Aorta (tissue), 5 donors: ENCODE data around the gene ALG3. TPM values are rescaled to one million over a fixed set of nuclear protein-coding genes. Genes with fewer than 3 reads are reported as not detected.
"Not testable (repeated sequence)": the region's sequence is repeated elsewhere in the genome, so short reads cannot be mapped to it uniquely, and the experiment has no call there.

Source experiments
- ATAC-seq: fragments of 200-7000 bp; cut with Tn5 transposase; one replicate; pipeline ENCODE4 v1.9.1; 2022; ENCODE audit warnings: moderate library complexity; ENCODE audit not compliant: low FRiP score
- DNase-seq, 2 donors: peaks; one replicate each; pipeline ENCODE4 v3.0.0-alpha.2; 2020
- H3K27ac ChIP-seq, 2 donors: one replicate each; pipeline ENCODE4 v1.5.1; 2013; ENCODE audit warnings: low read length in 2 of 2, mild to moderate bottlenecking in 2 of 2, moderate library complexity in 2 of 2, control low read depth in 1 of 2, inconsistent platforms in 1 of 2, low read depth in 1 of 2
- H3K27me3 ChIP-seq, 2 donors: one replicate each; pipeline ENCODE4 v1.6.1; 2013; ENCODE audit warnings: control low read depth in 1 of 2, low read length in 1 of 2, mild to moderate bottlenecking in 1 of 2, moderate library complexity in 1 of 2; ENCODE audit not compliant: insufficient read depth in 2 of 2, control insufficient read depth in 1 of 2
- H3K36me3 ChIP-seq, 2 donors: one replicate each; pipeline ENCODE4 v1.6.1; 2013; ENCODE audit warnings: control low read depth in 1 of 2, low read length in 1 of 2, mild to moderate bottlenecking in 1 of 2; ENCODE audit not compliant: insufficient read depth in 2 of 2, control insufficient read depth in 1 of 2
- H3K4me1 ChIP-seq, 2 donors: one replicate each; pipeline ENCODE4 v1.6.1; 2013; ENCODE audit warnings: low read length in 2 of 2, control low read depth in 1 of 2, mild to moderate bottlenecking in 1 of 2, moderate library complexity in 1 of 2; ENCODE audit not compliant: insufficient read depth in 2 of 2, control insufficient read depth in 1 of 2
- H3K4me3 ChIP-seq, 2 donors: one replicate each; pipeline ENCODE4 v1.5.1; 2013; ENCODE audit warnings: low read length in 2 of 2, control low read depth in 1 of 2, mild to moderate bottlenecking in 1 of 2
- H3K9me3 ChIP-seq: one replicate; pipeline ENCODE4 v1.6.1; 2013; ENCODE audit warnings: mild to moderate bottlenecking, low read length; ENCODE audit not compliant: control insufficient read depth
- WGBS, 2 donors: extraction: QIAGEN DNeasy Blood & Tissue Kit; methylation state at CpG; one replicate each; pipeline ENCODE4 v1.1.7; 2013; 5-methylcytosine and 5-hydroxymethylcytosine counted together
- intact Hi-C, 2 donors: fragments of 100-400 bp; cut with DNase I; formaldehyde crosslinking; loops; one replicate each; pipeline versions ENCODE4 v1.14.2 to v1.15.0; 2022
- polyA plus RNA-seq, 2 donors: library from polyadenylated mRNA; stranded (reverse); fragments of 200-250 nt; gene quantifications; one replicate each; pipeline ENCODE4 v1.2.3, GENCODE V29; 2013
- total RNA-seq, 2 donors: library from RNA; stranded (reverse); fragmentation: NEBNext Ultra II Directional; extraction: Animal tissue kit (Norgen Biotek cat#: 25700); gene quantifications; one replicate each; pipeline ENCODE4 v1.2.1, GENCODE V29; 2021
- donor health status: healthy with polysubstance abuse.
- donor health status: Bipolar disorder and iron deficiency.
- donor health status: DM: no; HTN: no; CAD: no.
- donor health status: DM: no; HTN: no; CAD: no.
- donor health status: DM: yes; HTN: yes; CAD: no.

ALG3 gene
- total and polyA plus RNA-seq, 4 donors = 12.5 to 30.7 (median 21.6) TPM

DNA sequence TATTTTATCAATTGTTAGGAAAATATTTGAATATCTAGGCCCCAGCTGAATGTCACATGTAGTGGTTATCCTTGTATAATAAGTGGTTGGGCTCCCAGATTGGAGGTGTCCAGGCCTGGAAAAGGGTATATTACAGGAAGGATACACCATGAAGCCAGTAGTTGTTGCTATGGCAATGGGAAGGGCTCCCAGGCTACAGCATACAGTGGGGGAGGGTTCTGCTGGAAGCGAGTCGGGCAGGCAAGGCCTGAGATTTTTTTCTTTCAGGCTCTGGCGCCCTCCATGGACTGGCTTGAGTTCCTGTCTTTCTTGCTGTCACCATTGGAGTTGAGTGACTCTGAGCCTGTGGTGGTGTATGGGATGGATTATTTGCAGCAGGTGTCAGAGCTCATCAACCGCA is 35.9 kb upstream of the ALG3 start:
- H3K27me3 ChIP-seq = no peaks in the 10 kb centered on the region
- no peak overlapping the region for H3K27ac ChIP-seq
- H3K4me3 ChIP-seq = no peak overlapping the region
- intact Hi-C loops = no loop called here
- no peaks in the 10 kb centered on the region for H3K4me1 ChIP-seq
- H3K36me3 ChIP-seq = no peaks in the 10 kb centered on the region
- peak in 1 of 2 donors; percentile 61 for DNase-seq
- H3K9me3 ChIP-seq = no peaks in the 10 kb centered on the region
- WGBS, 2 donors = 19% methylated on average over 4 of the region's 4 CpGs
- ATAC-seq = peak; percentile 50

DNA sequence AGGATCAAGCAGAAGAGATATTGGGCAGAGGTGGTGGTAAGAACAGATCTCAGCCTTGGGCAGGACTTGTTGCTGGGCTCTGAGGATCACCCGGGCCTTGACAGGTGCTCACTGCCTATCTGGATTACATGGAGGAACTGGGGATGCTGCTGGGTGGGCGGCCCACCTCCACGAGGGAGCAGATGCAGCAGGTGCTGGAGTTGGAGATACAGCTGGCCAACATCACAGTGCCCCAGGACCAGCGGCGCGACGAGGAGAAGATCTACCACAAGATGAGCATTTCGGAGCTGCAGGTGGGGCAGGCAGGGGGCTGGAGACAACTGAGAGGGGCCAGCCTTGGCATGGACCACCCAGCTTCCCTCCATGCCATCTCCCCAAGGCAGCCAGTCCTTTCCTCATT is 34.9 kb upstream of the ALG3 start:
- H3K4me3 ChIP-seq = no peak overlapping the region
- WGBS, 2 donors = 93 to 96% methylated on average over 8 of the region's 8 CpGs
- no peaks in the 10 kb centered on the region for H3K27me3 ChIP-seq
- no peak overlapping the region for H3K27ac ChIP-seq
- no peak for ATAC-seq
- no peaks in the 10 kb centered on the region for H3K9me3 ChIP-seq
- intact Hi-C loops = no loop called here
- no peaks in the 10 kb centered on the region for H3K36me3 ChIP-seq
- H3K4me1 ChIP-seq = no peaks in the 10 kb centered on the region
- DNase-seq = peak in 1 of 2 donors; percentile 34

DNA sequence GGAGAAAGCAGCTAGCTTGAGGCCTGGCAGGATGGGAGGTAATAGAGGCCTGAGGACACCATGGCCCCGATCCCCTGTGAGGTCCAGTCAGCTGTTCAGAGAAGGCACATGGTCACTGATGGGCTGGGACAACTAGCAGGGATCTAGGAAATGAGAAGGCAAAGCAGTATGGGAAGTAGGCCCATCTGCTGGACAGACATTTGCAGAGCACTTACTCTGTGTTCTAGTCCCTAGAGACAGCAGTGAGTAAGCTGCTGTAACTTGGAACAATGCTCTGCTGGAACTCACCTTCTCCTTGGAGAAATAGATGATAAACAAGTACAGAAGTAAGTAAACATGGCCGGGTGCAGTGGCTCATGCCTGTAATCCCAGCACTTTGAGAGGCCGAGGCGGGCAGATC is 34.2 kb upstream of the ALG3 start:
- DNase-seq (no peak), ATAC-seq (no peak)
- intact Hi-C loops = no loop called here
- H3K4me3 ChIP-seq = no peak overlapping the region
- H3K4me1 ChIP-seq = no peaks in the 10 kb centered on the region
- no peaks in the 10 kb centered on the region for H3K36me3 ChIP-seq
- H3K9me3 ChIP-seq = no peaks in the 10 kb centered on the region
- WGBS, 2 donors = 92 to 94% methylated on average over 4 of the region's 4 CpGs
- no peaks in the 10 kb centered on the region for H3K27me3 ChIP-seq
- H3K27ac ChIP-seq = no peak overlapping the region

DNA sequence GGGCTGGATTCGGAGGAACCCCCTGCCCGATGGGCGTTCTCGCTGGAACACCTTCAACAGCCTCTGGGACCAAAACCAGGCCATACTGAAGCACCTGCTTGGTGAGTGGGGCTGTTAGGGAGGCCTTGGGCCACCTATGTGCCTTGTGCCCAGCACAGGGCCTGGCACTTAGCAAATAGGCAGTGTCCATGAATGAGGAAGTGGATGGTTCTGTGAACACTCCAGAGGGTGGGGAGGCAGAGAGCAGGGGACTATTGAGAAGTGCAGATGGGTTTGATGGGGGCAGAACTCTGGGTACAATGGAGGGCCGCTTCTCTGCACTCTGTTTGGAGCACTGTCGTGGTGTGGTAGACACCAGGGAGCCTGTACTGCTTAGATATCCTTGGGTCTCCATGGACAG is 28.6 kb upstream of the ALG3 start:
- DNase-seq = no peak
- no peaks in the 10 kb centered on the region for H3K4me1 ChIP-seq
- H3K27ac ChIP-seq = no peak overlapping the region
- no peaks in the 10 kb centered on the region for H3K36me3 ChIP-seq
- H3K27me3 ChIP-seq = no peaks in the 10 kb centered on the region
- intact Hi-C loops = no loop called here
- no peaks in the 10 kb centered on the region for H3K9me3 ChIP-seq
- peak; percentile 17 for ATAC-seq
- 93 to 97% methylated on average over 6 of the region's 6 CpGs for WGBS, 2 donors
- H3K4me3 ChIP-seq = no peak overlapping the region

DNA sequence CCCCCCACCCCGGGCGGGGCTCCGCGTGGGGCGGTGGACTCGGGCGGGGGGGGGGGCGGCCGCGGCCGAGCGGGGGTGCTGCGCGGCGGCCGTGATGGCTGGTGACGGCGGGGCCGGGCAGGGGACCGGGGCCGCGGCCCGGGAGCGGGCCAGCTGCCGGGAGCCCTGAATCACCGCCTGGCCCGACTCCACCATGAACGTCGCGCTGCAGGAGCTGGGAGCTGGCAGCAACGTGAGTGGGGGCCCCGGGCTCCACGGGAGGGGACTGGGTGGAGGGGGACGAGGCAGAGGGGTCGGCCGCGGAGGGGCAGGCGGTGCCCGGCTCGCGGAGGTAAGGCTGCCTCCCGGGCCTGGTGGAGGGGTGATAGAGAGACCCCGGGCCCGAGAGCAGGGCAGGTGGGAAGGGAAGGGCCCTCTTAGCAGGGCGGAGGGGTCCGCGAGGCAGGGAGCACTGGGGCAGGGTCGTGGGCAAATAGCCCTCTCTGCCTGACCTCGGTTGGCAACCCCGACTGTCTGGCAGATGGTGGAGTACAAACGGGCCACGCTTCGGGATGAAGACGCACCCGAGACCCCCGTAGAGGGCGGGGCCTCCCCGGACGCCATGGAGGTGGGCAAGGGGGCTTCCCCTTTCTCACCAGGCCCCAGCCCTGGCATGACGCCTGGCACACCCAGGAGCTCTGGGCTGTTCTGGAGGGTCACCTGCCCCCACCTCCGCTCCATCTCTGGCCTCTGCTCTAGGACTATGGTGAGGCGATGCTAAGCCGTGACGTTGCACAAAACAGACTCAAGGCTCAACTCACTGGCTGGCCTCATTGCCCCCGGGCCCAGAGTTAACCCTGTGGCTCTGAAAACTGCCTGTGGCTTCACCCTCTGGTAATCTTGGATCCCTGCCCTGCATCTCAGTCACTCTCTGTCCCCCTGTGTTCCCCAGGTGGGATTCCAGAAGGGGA is 27.5 kb upstream of the ALG3 start, which contains the start of gene ECE2:
TSS of gene ECE2 (plus strand) at position 62 of the 950 bp plus-strand sequence. CDS start at position 194, 132 bp downstream.
- Histone ChIP-seq H3K4me3 (no peak within 1 kb of the TSS), H3K27me3 (no peaks in the 10 kb centered on the region), H3K36me3 (no peaks in the 10 kb centered on the region), H3K4me1 (no peaks in the 10 kb centered on the region), H3K27ac (no peak within 1 kb of the TSS), H3K9me3 (no peaks in the 10 kb centered on the region)
- intact Hi-C loops = no loop called here
- ATAC-seq (no peak), DNase-seq (no peak)
- WGBS, 2 donors = 13 to 15% methylated on average over 45 to 65 of the region's 65 CpGs

DNA sequence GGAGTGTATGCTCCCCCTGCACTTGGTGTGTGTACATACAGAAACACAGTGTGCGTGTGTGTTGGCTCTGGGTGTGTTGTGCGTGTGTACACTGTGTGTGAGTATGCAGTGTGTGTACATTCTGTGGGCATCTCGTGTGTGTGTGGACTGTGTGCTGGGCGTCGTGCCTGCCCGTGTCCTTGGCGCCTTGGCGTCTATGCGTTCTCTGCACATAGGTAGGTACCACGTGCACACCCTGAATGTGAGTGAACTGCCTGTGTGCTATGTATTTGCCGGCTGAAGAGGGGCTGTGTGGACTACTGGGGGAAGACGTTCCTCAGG is 26.6 kb upstream of the ALG3 start:
- DNase-seq (no peak), ATAC-seq (no peak)
- Histone ChIP-seq H3K4me1 (no peaks in the 10 kb centered on the region), H3K27me3 (no peaks in the 10 kb centered on the region), H3K27ac (no peak overlapping the region), H3K4me3 (no peak overlapping the region), H3K36me3 (no peaks in the 10 kb centered on the region), H3K9me3 (no peaks in the 10 kb centered on the region)
- WGBS, 2 donors = 70 to 73% methylated on average over 12 of the region's 12 CpGs
- intact Hi-C loops = no loop called here

DNA sequence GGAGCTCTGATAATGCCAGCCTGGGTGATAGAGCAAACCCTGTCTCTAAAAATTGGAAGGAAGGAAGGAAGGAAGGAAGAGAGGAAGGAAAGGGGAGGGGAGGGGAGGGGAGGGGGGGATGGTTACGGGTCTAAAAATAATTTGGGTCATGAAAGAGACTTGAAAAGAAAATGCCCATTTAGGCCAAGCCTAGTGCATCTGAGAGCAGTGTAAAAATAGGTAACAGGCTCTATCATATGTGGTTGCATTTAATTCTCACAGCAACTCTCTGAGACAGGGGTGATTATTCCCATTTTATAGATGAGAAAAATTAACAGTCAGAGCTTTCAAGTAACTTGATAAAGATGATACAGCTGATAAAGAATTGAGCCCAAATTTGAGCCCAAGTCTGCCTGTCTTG is 23.5 kb upstream of the ALG3 start:
- WGBS, 2 donors = 27 to 36% methylated on average over 1 of the region's 1 CpG

DNA sequence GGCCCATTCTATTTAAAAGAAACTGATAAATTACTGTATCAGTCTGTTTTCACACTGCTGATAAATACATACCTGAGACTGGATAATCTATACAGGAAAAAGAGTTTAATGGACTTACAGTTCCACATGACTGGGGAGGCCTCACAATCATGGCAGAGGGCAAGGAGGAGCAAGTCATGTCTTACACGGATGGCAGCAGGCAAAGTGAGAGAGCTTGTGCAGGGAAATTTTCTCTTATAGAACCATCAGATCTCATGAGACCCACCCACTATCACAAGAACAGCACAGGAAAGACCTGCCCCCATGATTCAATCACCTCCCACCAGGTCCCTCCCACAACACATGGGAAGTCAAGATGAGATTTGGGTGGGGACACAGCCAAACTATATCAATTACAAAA is 18.5 kb upstream of the ALG3 start:
- H3K36me3 ChIP-seq, ATAC-seq, H3K4me3 ChIP-seq, DNase-seq, H3K27me3 ChIP-seq, H3K27ac ChIP-seq, H3K4me1 ChIP-seq, intact Hi-C loops, H3K9me3 ChIP-seq: not testable (repeated sequence)
- 90 to 92% methylated on average over 1 of the region's 1 CpG for WGBS, 2 donors

More for the DNA sequence above, 23.5 kb upstream of the ALG3 start:
- Histone ChIP-seq H3K36me3 (no peaks in the 10 kb centered on the region), H3K9me3 (no peaks in the 10 kb centered on the region), H3K27ac (no peak overlapping the region), H3K4me3 (no peak overlapping the region), H3K27me3 (no peaks in the 10 kb centered on the region), H3K4me1 (no peaks in the 10 kb centered on the region)
- intact Hi-C loops = no loop called here
- no peak for DNase-seq
- ATAC-seq = no peak

DNA sequence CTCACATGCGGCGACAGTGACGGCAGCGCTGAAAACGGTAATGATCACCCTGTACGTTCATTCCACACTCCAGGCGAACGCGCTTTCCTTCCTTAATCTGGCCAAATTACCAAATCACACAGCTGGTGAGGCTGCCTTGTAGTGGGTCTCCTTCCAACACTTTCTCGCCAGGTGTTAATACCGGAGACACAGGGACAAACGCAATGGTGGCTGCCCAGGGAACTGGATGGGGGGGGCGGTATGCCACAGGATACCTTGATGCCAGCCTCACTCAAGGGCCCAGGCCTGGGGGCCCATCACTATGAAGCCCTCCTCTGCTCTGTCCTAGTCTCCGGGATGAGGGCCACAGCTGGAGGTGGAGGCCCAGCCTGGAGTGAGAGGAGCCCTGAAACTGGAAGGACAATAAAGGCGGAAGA is 14.0 kb upstream of the ALG3 start:
- H3K27me3 ChIP-seq = peaks cover 0 to 2% of the 10 kb centered on the region in 2 donors
- no peak overlapping the region for H3K4me3 ChIP-seq
- intact Hi-C loops = loop anchor here in 1 of 2 donors (5.0 kb wide), 1 partner anchor 35 kb away; the partner anchor contains the start of gene PSMD2
- DNase-seq (no peak), ATAC-seq (no peak)
- 18 to 20% methylated on average over 15 of the region's 15 CpGs for WGBS, 2 donors
- H3K27ac ChIP-seq = no peak overlapping the region
- H3K9me3 ChIP-seq = no peaks in the 10 kb centered on the region
- no peaks in the 10 kb centered on the region for H3K4me1 ChIP-seq
- no peaks in the 10 kb centered on the region for H3K36me3 ChIP-seq
